Pons (tissue), 1 donor: ENCODE results near the gene SDC3.

Source experiments
- DNase-seq: peaks from one replicate; pipeline ENCODE4 v3.0.0-alpha.2; 2016; ENCODE audit warnings: low spot score

The SDC3 gene

GRCh38 chr1:30928789-30929134, 20.2 kb upstream of the SDC3 start:
- no peak for DNase-seq

GRCh38 chr1:30928171-30928570, 19.6 kb upstream of the SDC3 start:
- DNase-seq = no peak

GRCh38 chr1:30927448-30927847, 18.9 kb upstream of the SDC3 start:
- no peak for DNase-seq

GRCh38 chr1:30923597-30923996, 15.0 kb upstream of the SDC3 start:
- no peak for DNase-seq

GRCh38 chr1:30920827-30921226, 12.3 kb upstream of the SDC3 start:
- DNase-seq = no peak

- DNase-seq = peak; percentile 58
Observed at GRCh38 chr1:30919025-30919881, 10.7 kb upstream of the SDC3 start.

DNA sequence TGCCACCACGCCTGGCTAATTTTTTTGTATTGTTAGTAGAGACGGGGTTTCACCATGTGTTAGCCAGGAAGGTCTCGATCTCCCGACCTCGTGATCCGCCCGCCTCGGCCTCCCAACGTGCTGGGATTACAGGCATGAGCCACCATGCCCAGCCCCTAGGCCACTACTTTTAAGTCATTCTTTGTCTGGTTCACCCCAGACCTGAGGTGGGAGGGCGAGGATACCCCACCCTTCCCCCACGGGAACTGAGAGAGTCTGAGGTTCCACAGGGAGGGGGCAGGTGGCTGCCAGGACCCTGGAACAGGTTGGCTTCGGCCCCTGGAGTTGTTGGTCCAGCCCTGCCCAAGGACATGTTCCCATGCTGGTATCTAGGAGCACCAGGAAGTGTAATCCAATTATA, 7.7 kb upstream of the SDC3 start:
- DNase-seq = no peak

DNA sequence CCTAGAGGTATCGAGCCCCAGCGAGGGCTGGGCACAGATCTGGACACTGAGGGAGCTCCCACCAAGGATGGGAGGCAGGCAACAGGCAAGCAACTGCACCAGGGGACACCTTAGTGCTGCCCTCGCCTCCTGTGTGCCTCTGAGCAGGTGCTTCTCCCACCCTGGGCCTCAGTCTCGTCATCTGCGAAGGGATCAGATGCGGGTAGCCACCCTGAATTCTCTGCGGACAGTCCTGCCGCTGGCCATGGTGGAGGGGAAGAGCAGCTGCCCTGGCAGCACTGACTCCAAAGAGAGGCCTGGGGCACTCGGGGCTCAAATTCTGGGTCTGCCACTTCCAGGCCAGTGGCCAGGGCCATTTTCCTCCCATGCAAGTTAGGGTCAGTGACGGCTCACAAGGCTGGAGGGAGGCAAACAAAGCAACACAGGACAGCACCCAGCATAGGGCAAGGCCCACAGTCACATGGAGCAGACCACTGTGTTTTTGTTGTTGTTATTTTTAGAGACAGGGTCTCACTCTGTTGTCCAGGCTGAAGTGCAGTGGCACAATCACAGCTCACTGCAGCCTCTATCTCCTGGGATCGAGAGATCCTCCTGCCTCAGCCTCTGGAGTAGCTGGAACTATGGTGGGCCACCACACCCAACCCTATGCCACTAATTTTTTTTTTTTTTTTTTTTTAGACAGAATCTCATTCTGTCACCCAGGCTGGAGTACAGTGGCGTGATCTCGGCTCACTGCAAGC, 7.1 kb upstream of the SDC3 start:
- DNase-seq = no peak

- no peak for DNase-seq
Observed at GRCh38 chr1:30914931-30915330, 6.4 kb upstream of the SDC3 start.

DNA sequence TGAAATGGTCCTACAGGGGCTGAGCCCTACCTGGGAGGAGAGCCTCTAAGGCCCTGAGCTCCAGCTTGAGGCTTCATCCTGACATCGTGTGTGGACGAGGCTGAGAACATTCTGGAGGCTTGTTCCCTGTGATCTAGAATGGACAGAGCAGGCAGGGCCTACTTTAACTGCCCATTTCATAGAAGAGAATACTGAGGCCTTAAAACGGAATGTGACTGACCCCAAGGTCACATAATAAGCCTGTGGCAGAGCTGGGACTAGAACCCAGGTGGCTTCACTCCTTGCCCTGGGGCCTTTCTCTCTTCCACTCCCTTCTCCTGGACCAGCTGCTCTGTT, 6.0 kb upstream of the SDC3 start:
- no peak for DNase-seq

- no peak for DNase-seq
Observed at GRCh38 chr1:30912913-30913652, 4.5 kb upstream of the SDC3 start.

GRCh38 chr1:30912224-30912623, 3.7 kb upstream of the SDC3 start:
- DNase-seq = no peak

GRCh38 chr1:30911059-30911954, 2.7 kb upstream of the SDC3 start:
- peak; percentile 90 for DNase-seq

DNA sequence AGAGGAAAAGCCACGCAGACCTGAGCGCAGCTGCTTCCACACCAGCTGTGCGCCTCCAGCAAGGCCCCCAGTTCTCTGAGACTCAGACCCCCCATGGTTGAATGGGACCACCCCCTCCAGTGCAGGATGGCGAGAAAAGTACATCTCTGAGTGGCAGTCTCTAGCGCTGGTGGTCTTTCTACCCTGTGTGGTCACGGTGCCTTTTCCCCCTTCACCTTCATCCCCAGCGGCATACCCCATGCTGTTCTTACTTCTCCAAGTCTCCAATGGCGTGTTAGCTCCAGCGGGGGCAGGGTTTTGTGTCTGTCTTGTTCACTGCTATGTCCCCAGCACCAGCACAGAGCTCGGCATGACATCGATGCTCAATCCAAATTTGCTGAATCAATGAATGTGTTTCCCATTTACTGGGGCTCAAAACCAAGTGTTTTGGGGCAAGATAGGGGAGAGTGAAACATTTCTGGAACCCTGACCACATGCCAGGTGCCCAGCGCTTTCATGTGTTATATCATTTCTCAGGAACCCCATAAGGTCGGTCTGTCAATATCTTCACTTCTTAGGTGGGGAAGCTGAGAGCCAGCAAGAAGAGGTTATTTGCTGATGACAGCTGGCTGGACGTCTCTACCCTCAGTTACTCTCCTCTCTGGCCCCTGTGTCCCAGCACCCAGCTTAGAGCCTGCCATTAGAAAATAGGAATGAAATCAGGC, 959 bp upstream of the SDC3 start:
- DNase-seq = no peak

DNA sequence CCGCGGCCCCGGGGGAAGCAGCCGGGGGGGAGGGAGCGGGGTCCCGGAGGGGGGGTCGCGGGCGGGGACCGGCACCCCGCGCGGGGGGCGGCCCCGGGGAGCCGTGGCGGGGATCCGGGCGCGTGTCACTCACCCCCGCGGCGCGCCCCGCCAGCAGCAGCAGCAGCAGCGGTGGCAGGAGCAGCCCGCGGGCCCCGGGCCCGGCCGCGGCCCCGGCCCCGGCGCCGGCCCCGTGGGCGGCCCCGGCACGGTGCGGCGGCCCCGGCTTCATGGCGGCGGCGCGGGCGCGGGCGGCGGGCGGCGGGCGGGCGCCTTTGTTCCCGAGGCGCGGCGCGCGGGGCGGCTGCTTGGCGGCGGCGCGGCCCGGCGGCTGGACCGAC, 252 bp downstream of the SDC3 start:
- DNase-seq = no peak

DNA sequence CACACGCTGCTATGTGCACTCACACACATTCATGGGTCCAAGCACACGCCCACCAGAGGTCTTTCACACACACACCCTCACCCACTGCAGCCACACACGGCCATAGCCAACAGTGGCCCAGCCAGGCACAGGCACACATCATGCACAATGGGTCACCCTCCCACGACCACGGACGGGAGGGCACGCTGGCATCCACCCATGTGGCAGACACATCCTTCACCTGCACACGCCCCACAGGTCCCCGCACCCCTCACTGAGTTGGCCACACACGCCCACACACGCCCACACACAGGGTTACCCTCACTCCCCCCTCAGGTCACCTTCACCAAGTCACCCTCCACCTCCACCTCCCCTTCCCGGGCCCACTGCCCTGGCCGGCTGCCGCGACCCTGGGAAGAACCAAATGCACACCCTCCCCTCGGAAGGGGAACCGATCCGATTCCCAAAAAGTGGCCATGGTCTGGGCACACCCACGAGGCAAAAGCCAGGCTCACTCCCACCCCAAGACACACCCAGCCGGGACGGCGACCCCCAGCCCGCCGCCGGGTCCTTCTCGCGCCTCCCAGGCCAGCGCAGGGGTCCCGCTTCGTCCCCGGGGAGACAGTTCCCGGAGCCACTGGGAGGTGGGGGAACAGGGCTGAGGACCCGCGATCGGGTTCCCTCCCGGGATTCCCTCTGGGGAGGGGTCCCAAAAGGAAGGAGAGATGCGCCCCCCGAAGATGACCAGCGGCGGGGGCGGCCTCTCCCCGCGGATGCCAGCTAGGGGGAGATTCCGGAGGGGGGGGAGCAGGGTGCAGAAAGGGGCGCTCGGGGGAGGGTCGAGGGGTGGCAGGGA, 860 bp downstream of the SDC3 start:
- DNase-seq = no peak

- DNase-seq = no peak
Observed at GRCh38 chr1:30906631-30907441, 1.7 kb downstream of the SDC3 start.

GRCh38 chr1:30905916-30906620, 2.5 kb downstream of the SDC3 start:
- DNase-seq = no peak

GRCh38 chr1:30905403-30905802, 3.2 kb downstream of the SDC3 start:
- no peak for DNase-seq
